Astrocyte (in vitro differentiated cells and primary cell): ENCODE measurements around the gene TMEM92. TPM values are rescaled to one million over a fixed set of nuclear protein-coding genes. Genes with fewer than 3 reads are reported as not detected.
"Not testable (repeated sequence)": the region's sequence is repeated elsewhere in the genome, so short reads cannot be mapped to it uniquely, and the experiment has no call there.

Source experiments
- DNase-seq: peaks from one replicate; pipeline ENCODE4 v3.0.0-alpha.2; 2010; ENCODE audit warnings: low read depth
- FAIRE-seq: peaks from 2 replicates; lab custom pipeline; 2011; peaks lifted over from hg19 to GRCh38; lab: Jason Lieb, UNC
- H2AFZ ChIP-seq: 2 replicates; pipeline ENCODE4 v1.6.0; 2012; ENCODE audit warnings: low read depth, low read length, inconsistent platforms
- H3K27ac ChIP-seq: 2 replicates; pipeline ENCODE4 v1.5.1; 2011; ENCODE audit warnings: low read depth, low read length, inconsistent platforms
- H3K27me3 ChIP-seq: 2 replicates; pipeline ENCODE4 v1.6.0; 2011; ENCODE audit warnings: low read length, inconsistent platforms; ENCODE audit not compliant: insufficient read depth
- H3K36me3 ChIP-seq: 2 replicates; pipeline ENCODE4 v1.5.1; 2011; ENCODE audit warnings: low read length, inconsistent platforms; ENCODE audit not compliant: insufficient read depth
- H3K4me1 ChIP-seq: 2 replicates; pipeline ENCODE4 v1.5.1; 2011; ENCODE audit warnings: low read length, inconsistent platforms; ENCODE audit not compliant: insufficient read depth
- H3K4me2 ChIP-seq: 2 replicates; pipeline ENCODE4 v1.6.0; 2012; ENCODE audit warnings: low read length, inconsistent platforms
- H3K4me3 ChIP-seq: 2 replicates; pipeline ENCODE4 v1.5.1; 2011; ENCODE audit warnings: low read depth, mild to moderate bottlenecking, low read length, inconsistent platforms; ENCODE audit not compliant: insufficient read depth
- H3K79me2 ChIP-seq: 2 replicates; pipeline ENCODE4 v1.6.0; 2012; ENCODE audit warnings: mild to moderate bottlenecking, low read length, inconsistent platforms; ENCODE audit not compliant: insufficient read depth
- H3K9ac ChIP-seq: 2 replicates; pipeline ENCODE4 v1.6.0; 2012; ENCODE audit warnings: mild to moderate bottlenecking, low read length, inconsistent platforms
- H3K9me3 ChIP-seq: 2 replicates; pipeline ENCODE4 v1.5.1; 2012; ENCODE audit warnings: low read depth, mild to moderate bottlenecking, low read length, inconsistent platforms; ENCODE audit not compliant: insufficient read depth
- H4K20me1 ChIP-seq: 2 replicates; pipeline ENCODE4 v1.6.0; 2012; ENCODE audit warnings: low read length, inconsistent platforms; ENCODE audit not compliant: insufficient read depth
- H3K27ac Mint-ChIP-seq: one replicate; pipeline ENCODE4 v1.8.0; 2021; ENCODE audit warnings: mild to moderate bottlenecking, mixed read lengths; ENCODE audit not compliant: unreplicated experiment
- H3K27me3 Mint-ChIP-seq: one replicate; pipeline ENCODE4 v1.8.0; 2021; ENCODE audit warnings: low read depth, mixed read lengths; ENCODE audit not compliant: unreplicated experiment
- H3K36me3 Mint-ChIP-seq: one replicate; pipeline ENCODE4 v1.8.0; 2021; ENCODE audit warnings: low read depth, mixed read lengths; ENCODE audit not compliant: unreplicated experiment
- H3K4me1 Mint-ChIP-seq: one replicate; pipeline ENCODE4 v1.8.0; 2021; ENCODE audit warnings: low read depth, mixed read lengths; ENCODE audit not compliant: unreplicated experiment
- H3K4me3 Mint-ChIP-seq: one replicate; pipeline ENCODE4 v1.8.0; 2021; ENCODE audit warnings: mild to moderate bottlenecking, moderate library complexity, mixed read lengths; ENCODE audit not compliant: unreplicated experiment
- H3K9me3 Mint-ChIP-seq: one replicate; pipeline ENCODE4 v1.8.0; 2021; ENCODE audit warnings: mild to moderate bottlenecking, mixed read lengths; ENCODE audit not compliant: unreplicated experiment
- CTCF ChIP-seq: IDR thresholded peaks from 2 replicates; pipeline ENCODE4 v1.5.1; 2011; ENCODE audit warnings: low read depth, mild to moderate bottlenecking, inconsistent platforms, low read length, moderate library complexity; ENCODE audit not compliant: insufficient read depth
- EZH2 ChIP-seq: IDR thresholded peaks from 2 replicates; pipeline ENCODE4 v1.6.1; 2012; ENCODE audit warnings: mild to moderate bottlenecking, low read length, inconsistent platforms; ENCODE audit not compliant: insufficient read depth
- total RNA-seq: library from RNA; stranded (reverse); gene quantifications from 2 replicates; pipeline ENCODE4 v1.2.1, GENCODE V29; 2021

The TMEM92 gene
- total RNA-seq, 1 donor from 2014 or later = 18.3 TPM

GRCh38 chr17:50297407-50297865 is 23.2 kb downstream of the TMEM92 start:
- FAIRE-seq (no peak), DNase-seq (no peak)
- Histone ChIP-seq H3K4me3 (no peak overlapping the region), H3K4me1 (peaks cover 1% of the 10 kb centered on the region), H3K36me3 (no peaks in the 10 kb centered on the region), H3K9ac (no peak overlapping the region), H3K27ac (no peak overlapping the region), H3K4me2 (no peak overlapping the region), H3K27me3 (peaks cover 3% of the 10 kb centered on the region), H4K20me1 (no peaks in the 10 kb centered on the region), H3K79me2 (no peaks in the 10 kb centered on the region), H2AFZ (no peak overlapping the region), H3K9me3 (no peaks in the 10 kb centered on the region)
- H3K4me1 Mint-ChIP-seq = peaks cover 13% of the 10 kb centered on the region
- H3K27ac Mint-ChIP-seq = no peak overlapping the region
- no peak overlapping the region for H3K4me3 Mint-ChIP-seq
- no peak for TF ChIP-seq EZH2
- peak; percentile 83 for TF ChIP-seq CTCF
- H3K36me3 Mint-ChIP-seq = no peaks in the 10 kb centered on the region
- H3K9me3 Mint-ChIP-seq = no peaks in the 10 kb centered on the region
- peaks cover 7% of the 10 kb centered on the region for H3K27me3 Mint-ChIP-seq

- DNase-seq (no peak), FAIRE-seq (no peak)
- Mint-ChIP-seq H3K36me3 (no peaks in the 10 kb centered on the region), H3K9me3 (no peaks in the 10 kb centered on the region), H3K27ac (no peak overlapping the region), H3K4me1 (peaks cover 13% of the 10 kb centered on the region), H3K4me3 (no peak overlapping the region), H3K27me3 (peaks cover 7% of the 10 kb centered on the region)
- H3K36me3 ChIP-seq = no peaks in the 10 kb centered on the region
- no peaks in the 10 kb centered on the region for H3K9me3 ChIP-seq
- no peaks in the 10 kb centered on the region for H4K20me1 ChIP-seq
- H3K79me2 ChIP-seq = no peaks in the 10 kb centered on the region
- no peaks in the 10 kb centered on the region for H3K4me1 ChIP-seq
- H3K27ac ChIP-seq = no peak overlapping the region
- no peak for TF ChIP-seq CTCF
- TF ChIP-seq EZH2 = no peak
- no peak overlapping the region for H3K4me2 ChIP-seq
- H3K9ac ChIP-seq = no peak overlapping the region
- no peak overlapping the region for H3K4me3 ChIP-seq
- H2AFZ ChIP-seq = no peak overlapping the region
- peaks cover 3% of the 10 kb centered on the region for H3K27me3 ChIP-seq
These were observed 23.8 kb downstream of the TMEM92 start for GRCh38 chr17:50298018-50298417.

DNA sequence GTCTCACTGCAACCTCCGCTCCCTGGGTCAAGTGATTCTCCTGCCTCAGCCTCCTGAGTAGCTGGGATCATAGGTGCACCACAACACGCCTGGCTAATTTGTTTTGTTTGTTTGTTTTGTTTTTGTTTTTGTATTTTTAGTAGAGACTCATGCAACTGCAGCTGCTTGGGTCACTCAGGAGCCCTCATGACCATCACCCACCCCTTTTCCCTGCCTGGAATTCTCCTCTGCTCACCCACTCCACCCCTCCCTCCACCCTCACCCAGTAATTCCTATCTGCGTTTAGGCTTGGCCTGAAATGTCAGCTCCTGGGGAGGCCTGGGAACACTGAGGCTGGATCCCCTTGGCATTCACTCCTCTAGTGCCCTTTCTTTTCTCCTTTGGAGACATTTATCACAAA is 25.5 kb downstream of the TMEM92 start:
- peaks cover 3% of the 10 kb centered on the region for H3K27me3 ChIP-seq
- peaks cover 3% of the 10 kb centered on the region for H3K4me1 ChIP-seq
- no peak overlapping the region for H3K9ac ChIP-seq
- no peak overlapping the region for H3K4me2 ChIP-seq
- H3K36me3 ChIP-seq = no peaks in the 10 kb centered on the region
- H3K9me3 ChIP-seq = no peaks in the 10 kb centered on the region
- no peaks in the 10 kb centered on the region for H3K79me2 ChIP-seq
- H3K4me3 ChIP-seq = no peak overlapping the region
- no peak for DNase-seq
- Mint-ChIP-seq H3K4me1 (peaks cover 17% of the 10 kb centered on the region), H3K4me3 (no peak overlapping the region), H3K27me3 (peaks cover 7% of the 10 kb centered on the region), H3K9me3 (no peaks in the 10 kb centered on the region), H3K36me3 (no peaks in the 10 kb centered on the region), H3K27ac (no peak overlapping the region)
- TF ChIP-seq EZH2 = no peak
- TF ChIP-seq CTCF = no peak
- no peak overlapping the region for H2AFZ ChIP-seq
- no peaks in the 10 kb centered on the region for H4K20me1 ChIP-seq
- H3K27ac ChIP-seq = no peak overlapping the region
- no peak for FAIRE-seq

- H3K9me3 Mint-ChIP-seq = not testable (repeated sequence)
These were observed 26.6 kb downstream of the TMEM92 start for GRCh38 chr17:50300824-50301223.

More at GRCh38 chr17:50300824-50301223, 26.6 kb downstream of the TMEM92 start:
- peaks cover 12% of the 10 kb centered on the region for H3K4me1 ChIP-seq
- H3K27me3 ChIP-seq, H3K4me2 ChIP-seq, H3K4me3 ChIP-seq, H3K27ac ChIP-seq, H4K20me1 ChIP-seq, DNase-seq, H3K27me3 Mint-ChIP-seq, FAIRE-seq, H3K9me3 ChIP-seq, H3K27ac Mint-ChIP-seq, H3K79me2 ChIP-seq, H3K9ac ChIP-seq, H3K36me3 ChIP-seq, H3K36me3 Mint-ChIP-seq, H2AFZ ChIP-seq: not testable (repeated sequence)
- H3K4me3 Mint-ChIP-seq = peak overlapping the region; percentile 27
- peaks cover 22% of the 10 kb centered on the region for H3K4me1 Mint-ChIP-seq
